Stimulated activated naive B cell treated with anti-CD40 and anti-IgM and Interleukin-4, amounts not matched to agents 10 μg/mL and 1 μg/mL and 100 μg/mL, for 72 hours (primary cell): Measurements from ENCODE around the gene KIF25.

Experiments used
- ATAC-seq, 2 donors: fragments of 150-1000 bp; cut with Tn5 transposase; replicated peaks; 2 replicates each; pipeline ENCODE4 v1.10.0; 2021; ENCODE audit warnings: moderate library complexity in 1 of 2
- DNase-seq: peaks from one replicate; pipeline ENCODE4 v3.0.0; 2021
- H3K27ac Mint-ChIP-seq: one replicate; pipeline ENCODE4 v1.8.0; 2022; ENCODE audit warnings: mild to moderate bottlenecking, mixed read lengths
- H3K27me3 Mint-ChIP-seq, 2 donors: one replicate each; pipeline ENCODE4 v1.8.0; 2022; ENCODE audit warnings: mixed read lengths in 2 of 2
- H3K36me3 Mint-ChIP-seq, 2 donors: one replicate each; pipeline ENCODE4 v1.8.0; 2022; ENCODE audit warnings: mixed read lengths in 2 of 2, mild to moderate bottlenecking in 1 of 2
- H3K4me1 Mint-ChIP-seq, 2 donors: one replicate each; pipeline ENCODE4 v1.8.0; 2022; ENCODE audit warnings: mixed read lengths in 2 of 2, mild to moderate bottlenecking in 1 of 2
- H3K4me3 Mint-ChIP-seq, 2 donors: one replicate each; pipeline ENCODE4 v1.8.0; 2022; ENCODE audit warnings: mild to moderate bottlenecking in 2 of 2, mixed read lengths in 2 of 2, moderate library complexity in 1 of 2
- H3K9me3 Mint-ChIP-seq, 2 donors: one replicate each; pipeline ENCODE4 v1.8.0; 2022; ENCODE audit warnings: mixed read lengths in 2 of 2, mild to moderate bottlenecking in 1 of 2

The KIF25 gene

DNA sequence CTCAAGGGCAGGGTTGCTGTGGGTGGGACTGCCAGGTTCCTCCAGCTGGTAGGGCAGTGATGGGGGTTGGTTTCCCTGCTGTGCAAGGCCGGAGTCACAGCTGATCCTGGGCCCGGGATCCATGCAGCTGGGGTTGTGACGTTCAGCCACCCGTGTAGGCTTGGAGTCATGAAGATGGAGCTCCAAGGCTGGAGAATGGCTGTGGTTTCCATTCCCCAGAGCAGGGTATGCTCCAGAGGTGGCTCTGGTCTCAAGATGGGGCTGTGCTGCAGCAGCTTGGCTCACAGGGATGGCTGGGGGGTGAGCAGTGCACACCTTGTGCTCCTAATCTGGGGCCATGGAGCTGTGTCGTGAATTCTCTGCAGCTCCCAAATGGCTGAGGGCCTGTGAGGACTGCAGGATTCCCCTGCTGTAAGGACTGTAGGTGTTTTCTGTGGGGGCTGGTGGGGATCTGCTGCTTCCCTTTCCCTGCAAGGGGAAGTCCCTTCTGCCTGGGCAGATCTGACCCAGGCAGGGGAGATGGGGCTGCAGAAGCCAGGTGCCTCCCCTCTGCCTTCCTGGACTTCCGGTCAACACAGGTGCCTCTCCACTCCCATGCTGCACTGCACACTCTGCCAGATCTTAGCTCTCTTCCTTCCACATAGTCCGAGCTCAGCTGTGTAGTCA is 15.9 kb downstream of the KIF25 start:
- no peak for ATAC-seq
- Mint-ChIP-seq H3K9me3 (peaks cover 29 to 35% of the 10 kb centered on the region in 2 donors), H3K4me3 (no peak overlapping the region), H3K27ac (no peak overlapping the region), H3K27me3 (no peaks in the 10 kb centered on the region), H3K4me1 (no peaks in the 10 kb centered on the region), H3K36me3 (peaks cover 2 to 5% of the 10 kb centered on the region in 2 donors)
- DNase-seq: no peak

DNA sequence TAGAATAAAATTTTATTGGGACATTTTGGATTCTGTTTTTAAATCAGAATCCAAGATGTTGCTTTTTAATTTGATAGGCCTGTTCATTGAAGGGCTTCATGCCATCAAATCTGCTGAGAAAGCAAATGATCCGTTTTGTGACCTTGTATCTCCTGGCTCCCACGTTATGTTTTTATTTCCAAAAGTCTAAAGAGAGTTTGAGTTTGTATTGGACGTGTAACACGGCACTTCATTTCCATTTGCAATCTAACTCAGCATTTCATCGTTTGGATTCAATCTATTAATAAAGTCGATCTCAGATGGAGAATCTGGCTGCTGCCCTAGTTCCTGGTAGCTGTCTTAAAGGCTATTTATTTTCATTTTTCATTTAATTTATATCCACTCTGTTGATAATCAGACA is 17.0 kb downstream of the KIF25 start:
- Mint-ChIP-seq H3K27me3 (no peaks in the 10 kb centered on the region), H3K4me3 (no peak overlapping the region), H3K4me1 (no peaks in the 10 kb centered on the region), H3K27ac (no peak overlapping the region), H3K9me3 (peaks cover 32 to 36% of the 10 kb centered on the region in 2 donors), H3K36me3 (peaks cover 2 to 5% of the 10 kb centered on the region in 2 donors)
- DNase-seq (no peak), ATAC-seq (no peak)

- no peaks in the 10 kb centered on the region for H3K4me1 Mint-ChIP-seq
- H3K36me3 Mint-ChIP-seq: peaks cover 2 to 5% of the 10 kb centered on the region in 2 donors
- ATAC-seq (no peak), DNase-seq (no peak)
- no peak overlapping the region for H3K4me3 Mint-ChIP-seq
- no peak overlapping the region for H3K27ac Mint-ChIP-seq
- H3K27me3 Mint-ChIP-seq: no peaks in the 10 kb centered on the region
- H3K9me3 Mint-ChIP-seq: peaks cover 28 to 36% of the 10 kb centered on the region in 2 donors
Observed at GRCh38 chr6:168015009-168015408, 17.5 kb downstream of the KIF25 start.

DNA sequence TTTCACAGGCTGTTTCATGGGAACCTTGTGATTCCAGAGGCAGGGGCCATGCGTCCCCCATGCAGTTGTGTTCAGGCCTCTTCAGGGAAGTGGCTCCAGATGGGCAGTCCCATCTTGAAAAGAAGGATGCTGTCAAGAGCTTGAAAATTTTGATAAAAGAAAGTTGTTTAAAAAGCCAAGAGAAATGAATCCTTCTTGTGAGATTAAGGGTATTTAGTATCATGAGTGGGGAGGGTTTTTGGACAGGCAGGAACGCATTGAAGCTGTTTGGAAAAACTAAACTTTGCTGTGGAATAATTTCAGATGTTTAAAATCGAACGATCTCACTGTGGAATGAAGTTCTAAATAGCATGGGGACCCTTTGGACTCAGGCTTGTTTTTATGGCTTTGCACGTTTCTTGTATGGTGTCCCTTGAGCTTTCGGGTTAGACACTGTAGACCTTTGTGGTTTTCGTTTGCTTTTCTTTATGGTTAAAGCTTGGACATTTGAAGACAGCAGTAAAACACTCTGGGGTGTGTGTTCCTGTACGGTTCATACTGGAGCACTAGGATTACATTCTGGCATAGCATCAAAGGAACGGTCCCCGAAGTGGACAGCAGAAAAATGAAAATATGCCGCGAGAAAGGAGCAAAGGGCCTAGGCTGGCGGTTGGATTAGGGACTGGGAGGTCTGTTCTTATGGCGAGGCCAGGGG is 18.2 kb downstream of the KIF25 start:
- Mint-ChIP-seq H3K4me1 (no peaks in the 10 kb centered on the region), H3K4me3 (no peak overlapping the region), H3K27me3 (no peaks in the 10 kb centered on the region), H3K27ac (no peak overlapping the region), H3K36me3 (peaks cover 2 to 5% of the 10 kb centered on the region in 2 donors), H3K9me3 (peaks cover 28 to 32% of the 10 kb centered on the region in 2 donors)
- ATAC-seq (no peak), DNase-seq (no peak)

DNA sequence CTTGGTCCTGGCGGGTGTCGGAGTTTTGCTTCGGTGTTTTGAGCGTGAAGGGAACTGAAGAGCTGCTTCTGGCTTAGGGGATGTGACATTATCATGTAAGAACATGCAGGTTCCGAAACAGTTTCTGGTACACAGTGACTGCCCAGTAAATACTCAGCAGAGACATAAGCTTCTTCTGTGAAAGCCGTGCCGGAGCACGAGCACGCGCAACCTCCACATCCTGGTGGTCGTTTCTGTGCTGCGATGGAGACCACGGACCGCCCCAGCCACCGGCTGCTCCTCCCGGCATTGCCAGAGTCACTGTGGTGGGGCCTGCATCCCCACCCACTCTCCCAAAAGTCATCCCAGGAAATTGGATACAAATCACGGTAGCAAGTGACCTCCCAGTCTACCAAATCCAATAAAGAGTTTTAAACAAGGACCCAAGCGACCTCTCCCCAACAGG is 18.7 kb downstream of the KIF25 start:
- Mint-ChIP-seq H3K27me3 (no peaks in the 10 kb centered on the region), H3K4me1 (no peaks in the 10 kb centered on the region), H3K27ac (no peak overlapping the region), H3K36me3 (peaks cover under 1 to 2% of the 10 kb centered on the region in 2 donors), H3K9me3 (peaks cover 23 to 26% of the 10 kb centered on the region in 2 donors), H3K4me3 (no peak overlapping the region)
- ATAC-seq (no peak), DNase-seq (no peak)

- no peaks in the 10 kb centered on the region for H3K36me3 Mint-ChIP-seq
- ATAC-seq (no peak), DNase-seq (no peak)
- no peak overlapping the region for H3K4me3 Mint-ChIP-seq
- H3K27me3 Mint-ChIP-seq: no peaks in the 10 kb centered on the region
- H3K27ac Mint-ChIP-seq: no peak overlapping the region
- no peaks in the 10 kb centered on the region for H3K4me1 Mint-ChIP-seq
- H3K9me3 Mint-ChIP-seq: peaks cover 19 to 22% of the 10 kb centered on the region in 2 donors
Observed at GRCh38 chr6:168016721-168017525, 19.5 kb downstream of the KIF25 start.

DNA sequence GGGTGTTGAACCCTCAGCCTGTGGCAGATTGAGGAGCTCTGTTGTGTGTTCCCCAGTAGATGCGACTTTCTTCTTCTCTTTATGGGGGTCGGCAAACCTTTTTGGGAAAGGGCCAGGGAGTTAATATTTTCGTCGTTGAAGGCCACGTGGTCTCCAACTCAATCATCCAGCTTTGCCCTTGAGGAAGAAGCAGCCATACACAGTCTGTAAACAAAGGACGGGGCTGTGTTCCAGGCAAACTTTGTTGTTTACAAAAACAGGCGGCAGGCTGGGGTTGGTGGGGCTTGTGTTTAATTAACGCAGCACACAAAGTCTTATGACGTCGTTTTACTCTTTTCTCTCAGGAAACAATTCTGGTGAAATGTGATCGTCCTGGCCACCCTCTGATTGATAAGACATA is 20.2 kb downstream of the KIF25 start:
- H3K27ac Mint-ChIP-seq: no peak overlapping the region
- H3K27me3 Mint-ChIP-seq: no peaks in the 10 kb centered on the region
- H3K4me3 Mint-ChIP-seq: no peak overlapping the region
- ATAC-seq (no peak), DNase-seq (no peak)
- H3K9me3 Mint-ChIP-seq: peaks cover 12 to 15% of the 10 kb centered on the region in 2 donors
- H3K36me3 Mint-ChIP-seq: no peaks in the 10 kb centered on the region
- H3K4me1 Mint-ChIP-seq: no peaks in the 10 kb centered on the region

GRCh38 chr6:168018664-168019063 is 21.2 kb downstream of the KIF25 start:
- no peaks in the 10 kb centered on the region for H3K36me3 Mint-ChIP-seq
- ATAC-seq: no peak
- H3K27ac Mint-ChIP-seq: no peak overlapping the region
- H3K9me3 Mint-ChIP-seq: peaks cover 10 to 13% of the 10 kb centered on the region in 2 donors
- H3K27me3 Mint-ChIP-seq: no peaks in the 10 kb centered on the region
- H3K4me3 Mint-ChIP-seq: no peak overlapping the region
- H3K4me1 Mint-ChIP-seq: no peaks in the 10 kb centered on the region
- DNase-seq: no peak

GRCh38 chr6:168020242-168020641 is 22.8 kb downstream of the KIF25 start:
- DNase-seq (no peak), ATAC-seq (no peak)
- Mint-ChIP-seq H3K4me1 (no peaks in the 10 kb centered on the region), H3K27ac (no peak overlapping the region), H3K4me3 (no peak overlapping the region), H3K9me3 (peaks cover 10 to 12% of the 10 kb centered on the region in 2 donors), H3K27me3 (peaks cover 0 to 4% of the 10 kb centered on the region in 2 donors), H3K36me3 (no peaks in the 10 kb centered on the region)

- no peak for ATAC-seq
- no peak for DNase-seq
- Mint-ChIP-seq H3K27me3 (peaks cover 4 to 5% of the 10 kb centered on the region in 2 donors), H3K4me3 (no peak overlapping the region), H3K9me3 (peaks cover 10 to 11% of the 10 kb centered on the region in 2 donors), H3K4me1 (no peaks in the 10 kb centered on the region), H3K27ac (no peak overlapping the region), H3K36me3 (no peaks in the 10 kb centered on the region)
Observed at GRCh38 chr6:168021581-168021980, 24.1 kb downstream of the KIF25 start.

GRCh38 chr6:168022488-168023321 is 25.2 kb downstream of the KIF25 start:
- H3K27ac Mint-ChIP-seq: no peak overlapping the region
- DNase-seq (no peak), ATAC-seq (no peak)
- peaks cover 10 to 14% of the 10 kb centered on the region in 2 donors for H3K9me3 Mint-ChIP-seq
- H3K27me3 Mint-ChIP-seq: peaks cover 4 to 13% of the 10 kb centered on the region in 2 donors
- H3K4me3 Mint-ChIP-seq: no peak overlapping the region
- no peaks in the 10 kb centered on the region for H3K36me3 Mint-ChIP-seq
- H3K4me1 Mint-ChIP-seq: no peaks in the 10 kb centered on the region

GRCh38 chr6:168024951-168025510 is 27.6 kb downstream of the KIF25 start:
- ATAC-seq: no peak
- Mint-ChIP-seq H3K27ac (no peak overlapping the region), H3K9me3 (peaks cover under 1 to 9% of the 10 kb centered on the region in 2 donors), H3K4me1 (no peaks in the 10 kb centered on the region), H3K4me3 (no peak overlapping the region), H3K36me3 (no peaks in the 10 kb centered on the region), H3K27me3 (peaks cover 7 to 13% of the 10 kb centered on the region in 2 donors)
- DNase-seq: no peak

- Mint-ChIP-seq H3K4me1 (no peaks in the 10 kb centered on the region), H3K9me3 (peaks cover 0 to 6% of the 10 kb centered on the region in 2 donors), H3K4me3 (no peak overlapping the region), H3K27ac (no peak overlapping the region), H3K36me3 (no peaks in the 10 kb centered on the region), H3K27me3 (peaks cover 7 to 13% of the 10 kb centered on the region in 2 donors)
- DNase-seq (no peak), ATAC-seq (no peak)
Observed at GRCh38 chr6:168025831-168026710, 28.6 kb downstream of the KIF25 start.
